H1 (cell line): ENCODE data around the gene CDC42SE2. TPM values are rescaled to one million over a fixed set of nuclear protein-coding genes. Genes with fewer than 3 reads are reported as not detected.

Experiments used
- CTCF ChIA-PET: fragments of 300-600 bp; sonication (Branson Sonifier 250); formaldehyde crosslinking; loops from one replicate; lab custom pipeline; 2021; ENCODE audit not compliant: partially characterized antibody; lab: Charles Lee
- POLR2A ChIA-PET: fragments of 300-600 bp; sonication (Branson Sonifier 250); formaldehyde crosslinking; loops from one replicate; lab custom pipeline; 2021; ENCODE audit warnings: inconsistent platforms; ENCODE audit not compliant: partially characterized antibody; lab: Charles Lee
- DNase-seq, 2 experiments: peaks; one replicate each; pipeline versions ENCODE4 v3.0.0 to v3.0.0-alpha.2; 2010 to 2022; ENCODE audit warnings: low spot score in 2 of 2, low read depth in 1 of 2, mixed read lengths in 1 of 2
- FAIRE-seq: peaks from 2 replicates; lab custom pipeline; 2011; peaks lifted over from hg19 to GRCh38; lab: Jason Lieb, UNC
- H2AFZ ChIP-seq: 2 replicates; pipeline ENCODE4 v1.8.1; 2012; ENCODE audit warnings: low read length, inconsistent platforms
- H2AK5ac ChIP-seq: 2 replicates; pipeline ENCODE4 v1.6.1; 2013; ENCODE audit warnings: low read depth, low read length
- H2BK120ac ChIP-seq: replicated peaks from 2 replicates; pipeline ENCODE3; 2013; ENCODE audit warnings: low read depth, low read length, inconsistent platforms
- H2BK12ac ChIP-seq: 2 replicates; pipeline ENCODE4 v1.6.1; 2013; ENCODE audit warnings: low read depth, low read length
- H2BK15ac ChIP-seq: 2 replicates; pipeline ENCODE4 v1.6.1; 2013; ENCODE audit warnings: low read length
- H2BK20ac ChIP-seq: 2 replicates; pipeline ENCODE4 v1.6.1; 2013; ENCODE audit warnings: low read length
- H2BK5ac ChIP-seq: 2 replicates; pipeline ENCODE4 v1.6.1; 2013; ENCODE audit warnings: low read depth, low read length
- H3K14ac ChIP-seq: 2 replicates; pipeline ENCODE4 v1.6.1; 2013; ENCODE audit warnings: inconsistent platforms; ENCODE audit not compliant: insufficient read length
- H3K18ac ChIP-seq: 2 replicates; pipeline ENCODE4 v1.6.1; 2013; ENCODE audit warnings: low read length; ENCODE audit errors: extremely low read depth
- H3K23ac ChIP-seq: 2 replicates; pipeline ENCODE4 v1.6.1; 2013; ENCODE audit warnings: inconsistent platforms; ENCODE audit not compliant: insufficient read length
- H3K23me2 ChIP-seq: 2 replicates; pipeline ENCODE4 v1.6.1; 2013; ENCODE audit warnings: low read depth, low read length
- H3K27ac ChIP-seq: 2 replicates; pipeline ENCODE4 v1.6.1; 2011; ENCODE audit warnings: low read depth, low read length, inconsistent platforms
- H3K27me3 ChIP-seq, 4 experiments: replicated peaks in 1 of 4; 1 replicate in 1 of 4; 2 replicates in 3 of 4; pipeline versions ENCODE4 v1.6.1 to v1.8.1; 2011 to 2013; ENCODE audit warnings: low read length in 3 of 4, mild to moderate bottlenecking in 3 of 4, inconsistent platforms in 2 of 4, mixed read lengths in 2 of 4, moderate library complexity in 1 of 4; ENCODE audit not compliant: control insufficient read depth in 3 of 4, insufficient read depth in 3 of 4; ENCODE audit errors: extremely low read depth in 1 of 4
- H3K36me3 ChIP-seq, 4 experiments: 2 replicates each; pipeline versions ENCODE4 v1.6.1 to v1.8.1; 2011 to 2013; ENCODE audit warnings: mild to moderate bottlenecking in 4 of 4, low read length in 3 of 4, moderate library complexity in 2 of 4, control low read depth in 1 of 4, inconsistent platforms in 1 of 4; ENCODE audit not compliant: insufficient read depth in 4 of 4, control insufficient read depth in 2 of 4
- H3K4ac ChIP-seq: replicated peaks from 2 replicates; pipeline ENCODE3; 2013; ENCODE audit warnings: low read length, low read depth, mixed read lengths, inconsistent platforms; ENCODE audit not compliant: insufficient read length
- H3K4me1 ChIP-seq, 4 experiments: replicated peaks in 1 of 4; 1 replicate in 1 of 4; 2 replicates in 3 of 4; pipeline versions ENCODE4 v1.6.1 to v1.8.1; 2011 to 2013; ENCODE audit warnings: low read length in 3 of 4, inconsistent platforms in 2 of 4, mixed read lengths in 1 of 4; ENCODE audit not compliant: insufficient read depth in 4 of 4, control insufficient read depth in 3 of 4
- H3K4me2 ChIP-seq, 2 experiments: 2 replicates each; pipeline versions ENCODE4 v1.6.1 to v1.8.1; 2011 to 2013; ENCODE audit warnings: low read depth in 2 of 2, low read length in 2 of 2, control low read depth in 1 of 2, inconsistent platforms in 1 of 2, mild to moderate bottlenecking in 1 of 2; ENCODE audit not compliant: insufficient read depth in 1 of 2
- H3K4me3 ChIP-seq, 4 experiments: fragments of 200-600, 300-600 bp in 1 of 4; sonication (generic), shearing (Covaris generic), sonication (Bioruptor Twin) in 1 of 4; 2 replicates each; pipeline versions ENCODE4 v1.5.1 to v1.8.1; 2011 to 2016; ENCODE audit warnings: low read length in 4 of 4, low read depth in 3 of 4, control low read depth in 2 of 4, inconsistent platforms in 2 of 4, mild to moderate bottlenecking in 2 of 4, mixed read lengths in 1 of 4, moderate library complexity in 1 of 4; ENCODE audit not compliant: insufficient read depth in 2 of 4; ENCODE audit errors: extremely low read depth in 1 of 4
- H3K56ac ChIP-seq: replicated peaks from 2 replicates; pipeline ENCODE3; 2013; ENCODE audit warnings: low read depth, mild to moderate bottlenecking, mixed read lengths, low read length, inconsistent platforms; ENCODE audit not compliant: insufficient read length
- H3K79me1 ChIP-seq: 2 replicates; pipeline ENCODE4 v1.6.1; 2013; ENCODE audit warnings: low read depth, low read length, control low read depth
- H3K79me2 ChIP-seq, 2 experiments: 2 replicates each; pipeline versions ENCODE4 v1.6.1 to v1.8.1; 2012 to 2013; ENCODE audit warnings: low read length in 2 of 2, mild to moderate bottlenecking in 2 of 2, inconsistent platforms in 1 of 2; ENCODE audit not compliant: insufficient read depth in 2 of 2, control insufficient read depth in 1 of 2
- H3K9ac ChIP-seq, 4 experiments: replicated peaks in 1 of 4; 1 replicate in 1 of 4; 2 replicates in 3 of 4; pipeline versions ENCODE4 v1.6.1 to v1.8.1; 2011 to 2013; ENCODE audit warnings: low read depth in 3 of 4, low read length in 3 of 4, control low read depth in 2 of 4, mild to moderate bottlenecking in 2 of 4, moderate library complexity in 2 of 4, inconsistent platforms in 1 of 4; ENCODE audit errors: extremely low read depth in 1 of 4
- H3K9me3 ChIP-seq, 2 experiments: 2 replicates each; pipeline versions ENCODE4 v1.6.1 to v1.8.1; 2012 to 2013; ENCODE audit warnings: mild to moderate bottlenecking in 2 of 2, moderate library complexity in 2 of 2, control low read depth in 1 of 2, inconsistent platforms in 1 of 2, low read depth in 1 of 2, low read length in 1 of 2, mixed read lengths in 1 of 2; ENCODE audit not compliant: insufficient read depth in 2 of 2
- H4K20me1 ChIP-seq, 2 experiments: replicated peaks in 1 of 2; 2 replicates each; pipeline versions ENCODE3 to v1.8.1; 2011 to 2013; ENCODE audit warnings: inconsistent platforms in 2 of 2, low read length in 2 of 2, mild to moderate bottlenecking in 1 of 2; ENCODE audit not compliant: insufficient read depth in 2 of 2, control insufficient read depth in 1 of 2
- H4K5ac ChIP-seq: 2 replicates; pipeline ENCODE4 v1.6.1; 2013; ENCODE audit warnings: low read length, low read depth, mixed read lengths, inconsistent platforms; ENCODE audit not compliant: insufficient read length
- H4K8ac ChIP-seq: 2 replicates; pipeline ENCODE4 v1.8.0; 2013; ENCODE audit warnings: mild to moderate bottlenecking, moderate library complexity, low read length, inconsistent platforms; ENCODE audit not compliant: insufficient read depth; ENCODE audit errors: extremely low read depth
- H4K91ac ChIP-seq: replicated peaks from 2 replicates; pipeline ENCODE3; 2013; ENCODE audit warnings: low read length, mixed read lengths, inconsistent platforms; ENCODE audit not compliant: insufficient read length
- CBX8 ChIP-seq: fragments of 300-800, 300-1000 bp; sonication (generic); IDR thresholded peaks from 2 replicates; pipeline ENCODE4 v1.7.1; 2016; ENCODE audit warnings: low read depth, low read length, borderline replicate concordance
- GTF2F1 ChIP-seq: IDR thresholded peaks from 2 replicates; pipeline ENCODE4 v1.6.1; 2012; ENCODE audit warnings: low read depth, low read length, improper control_type of control experiment, borderline replicate concordance
- MAFK ChIP-seq: IDR thresholded peaks from 2 replicates; pipeline ENCODE4 v1.6.1; 2012; ENCODE audit warnings: low read depth, mild to moderate bottlenecking, improper control_type of control experiment, low read length
- PHF8 ChIP-seq: fragments of 200-600 bp; sonication (generic); conservative IDR thresholded peaks from 2 replicates; pipeline ENCODE4 v1.7.1; 2012; ENCODE audit warnings: low read depth, mild to moderate bottlenecking, inconsistent platforms, low read length, moderate library complexity
- ZNF274 ChIP-seq: IDR thresholded peaks from 2 replicates; pipeline ENCODE4 v1.7.0; 2012; ENCODE audit warnings: low read length, borderline replicate concordance; ENCODE audit errors: extremely low read depth
- WGBS, 2 experiments: shearing (Covaris generic) in 1 of 2; methylation state at CpG; one replicate each; pipeline versions ENCODE4 v1.1.6 to v1.1.7; 2013 to 2015; ENCODE audit warnings: low lambda C conversion rate in 2 of 2, mixed read lengths in 2 of 2, inconsistent platforms in 1 of 2, low coverage in 1 of 2, missing lambda C conversion rate in 1 of 2; ENCODE audit not compliant: insufficient replicate concordance in 2 of 2, insufficient coverage in 1 of 2, insufficient read length in 1 of 2; ENCODE audit errors: extremely low coverage in 1 of 2, missing lambda C conversion rate in 1 of 2; 5-methylcytosine and 5-hydroxymethylcytosine counted together
- polyA plus RNA-seq, 7 experiments: library from polyadenylated mRNA; depleted of rRNA in 3 of 7; stranded (reverse) in 5 of 7; unstranded in 2 of 7; fragments of >200 nt in 5 of 7; fragments of 200-250 nt in 2 of 7; gene quantifications; 1 replicate in 5 of 7; 2 replicates in 1 of 7; 4 replicates in 1 of 7; pipeline versions ENCODE4 v1.2.1 to v1.2.3, GENCODE V29; 2011 to 2013; ENCODE audit warnings: missing spikeins in 2 of 7, mixed read lengths in 2 of 7
- total RNA-seq: library from RNA; stranded (reverse); fragmentation: NEBNext Ultra II Directional; extraction: Animal tissue kit (Norgen Biotek cat#: 25700); gene quantifications from 2 replicates; pipeline ENCODE4 v1.2.1, GENCODE V29; 2021

The CDC42SE2 gene
- total and polyA plus RNA-seq, 2 of the 8 experiments (the other 6 are each of a cell fraction or from before 2014, with no cell fraction given) = 16.7 to 30.8 TPM

DNA sequence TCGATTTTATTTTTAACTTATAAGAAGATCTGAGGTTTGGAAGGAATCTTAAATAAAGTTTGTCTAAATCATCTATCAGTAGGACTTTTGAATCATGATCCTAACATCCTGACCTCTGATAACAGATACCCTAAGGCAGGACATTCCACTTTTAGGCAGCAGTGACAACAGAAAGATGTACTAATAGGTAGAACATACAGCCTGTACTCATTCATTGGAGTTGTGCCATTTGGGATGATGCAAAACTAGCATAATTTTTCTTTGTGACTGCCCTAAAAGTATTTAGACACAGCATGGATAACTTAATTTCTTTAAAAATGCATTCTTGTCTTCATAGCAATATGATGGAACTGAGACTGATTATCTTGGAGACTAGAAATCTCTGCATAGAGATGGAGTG is 39.7 kb downstream of the CDC42SE2 start:
- Histone ChIP-seq H3K23ac (no peak overlapping the region), H2BK20ac (no peak overlapping the region), H3K4me1 (no peaks in the 10 kb centered on the region), H3K9me3 (no peaks in the 10 kb centered on the region), H3K9ac (no peak overlapping the region), H4K91ac (no peak overlapping the region), H3K27ac (no peak overlapping the region), H2BK5ac (no peak overlapping the region), H3K27me3 (no peaks in the 10 kb centered on the region), H3K14ac (no peak overlapping the region), H3K4me3 (no peak overlapping the region), H2AFZ (no peak overlapping the region), H4K5ac (no peak overlapping the region), H3K18ac (no peak overlapping the region), H4K20me1 (no peaks in the 10 kb centered on the region), H3K36me3 (no peaks in the 10 kb centered on the region), H3K56ac (no peak overlapping the region), H2BK120ac (no peak overlapping the region), H2AK5ac (no peak overlapping the region), H3K23me2 (no peaks in the 10 kb centered on the region; the same call in 1 of the 2 replicates), H2BK15ac (no peak overlapping the region), H3K4me2 (no peak overlapping the region), H3K79me1 (no peaks in the 10 kb centered on the region; the same call in 1 of the 2 replicates), H4K8ac (no peak overlapping the region), H3K4ac (no peak overlapping the region), H2BK12ac (no peak overlapping the region), H3K79me2 (peaks cover 2 to 43% of the 10 kb centered on the region in 2 experiments; a peak in 3 of 4 replicates)
- no peak for TF ChIP-seq ZNF274
- no peak for TF ChIP-seq CBX8
- TF ChIP-seq MAFK = no peak
- TF ChIP-seq GTF2F1 = no peak
- TF ChIP-seq PHF8 = no peak
- FAIRE-seq (no peak), DNase-seq (no peak)
- CTCF ChIA-PET = interaction anchor here (1.0 kb wide), 1 partner anchor 119 kb away, joined by 3 read pairs; no protein-coding TSS in a partner anchor
- WGBS, 2 experiments = 78% methylated on average over 1 of the region's 1 CpG; no CpG with 5 or more reads in 1 of the 2 experiments
- POLR2A ChIA-PET = interaction anchor here (1.5 kb wide), 1 partner anchor 9 kb away, joined by 6 read pairs; no protein-coding TSS in a partner anchor
